Activated CD8-positive, alpha-beta memory T cell treated with anti-CD3 and anti-CD28 coated beads for 48 hours (primary cell): ENCODE results near the gene WDPCP.
"Not testable (repeated sequence)": the region's sequence is repeated elsewhere in the genome, so short reads cannot be mapped to it uniquely, and the experiment has no call there.

Source experiments
- DNase-seq, 3 experiments: peaks; one replicate each; pipeline ENCODE4 v3.0.0-alpha.2; 2020; ENCODE audit warnings: low read depth in 2 of 3, low spot score in 2 of 3

WDPCP gene

GRCh38 chr2:63124218-63124617, 464.1 kb downstream of the WDPCP start:
- DNase-seq: no peak

- DNase-seq: no peak
Measured at GRCh38 chr2:63122921-63123320, 465.4 kb downstream of the WDPCP start.

GRCh38 chr2:63121055-63121834, 467.0 kb downstream of the WDPCP start:
- no peak for DNase-seq

GRCh38 chr2:63118821-63119220, 469.5 kb downstream of the WDPCP start:
- DNase-seq: no peak

- DNase-seq: no peak
Measured at GRCh38 chr2:63104482-63104881, 483.8 kb downstream of the WDPCP start.

- DNase-seq: no peak
Measured at GRCh38 chr2:63101954-63102353, 486.3 kb downstream of the WDPCP start.

- no peak for DNase-seq
Measured at GRCh38 chr2:63099032-63099431, 489.2 kb downstream of the WDPCP start.

GRCh38 chr2:63096491-63096890, 491.8 kb downstream of the WDPCP start:
- DNase-seq: no peak

- no peak for DNase-seq
Measured at GRCh38 chr2:63093502-63093901, 494.8 kb downstream of the WDPCP start.

- DNase-seq: no peak
Measured at GRCh38 chr2:63092857-63093256, 495.4 kb downstream of the WDPCP start.

- DNase-seq: no peak
Measured at GRCh38 chr2:63092401-63092800, 495.9 kb downstream of the WDPCP start.

- no peak for DNase-seq
Measured at GRCh38 chr2:63086687-63087086, 501.6 kb downstream of the WDPCP start.

GRCh38 chr2:63081404-63081803, 506.9 kb downstream of the WDPCP start:
- no peak for DNase-seq

GRCh38 chr2:63078852-63079606, 509.2 kb downstream of the WDPCP start:
- no peak for DNase-seq

GRCh38 chr2:63074399-63074798, 513.9 kb downstream of the WDPCP start:
- not testable (repeated sequence) for DNase-seq

- DNase-seq: no peak
Measured at GRCh38 chr2:63073994-63074393, 514.3 kb downstream of the WDPCP start.

GRCh38 chr2:63071664-63072063, 516.6 kb downstream of the WDPCP start:
- DNase-seq: no peak
